ENCODE data around the gene HS6ST2.

The HS6ST2 gene

DNA sequence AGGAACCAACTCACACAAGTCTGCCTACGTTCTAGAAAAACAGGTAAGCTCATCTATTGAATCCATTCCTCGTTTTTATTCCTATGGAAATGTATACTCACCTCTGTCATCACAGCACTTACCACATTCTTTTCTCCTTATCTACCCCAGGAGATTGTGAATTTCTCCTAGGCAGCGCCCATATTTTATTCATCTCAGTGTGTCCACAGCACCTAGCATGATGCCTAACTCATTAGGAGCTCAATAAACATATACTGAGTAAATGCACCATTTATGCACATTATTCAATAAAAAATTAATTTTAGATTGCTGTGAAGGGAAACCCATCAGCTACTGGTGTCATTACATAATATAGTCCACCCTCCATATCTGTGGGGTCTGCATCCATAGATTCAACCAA lies 363.4 kb downstream of the HS6ST2 start:
- Histone ChIP-seq H3K9me3 (no peaks in the 10 kb centered on the region), H3K36me3 (no peaks in the 10 kb centered on the region)
- TF ChIP-seq, protein P1, sequence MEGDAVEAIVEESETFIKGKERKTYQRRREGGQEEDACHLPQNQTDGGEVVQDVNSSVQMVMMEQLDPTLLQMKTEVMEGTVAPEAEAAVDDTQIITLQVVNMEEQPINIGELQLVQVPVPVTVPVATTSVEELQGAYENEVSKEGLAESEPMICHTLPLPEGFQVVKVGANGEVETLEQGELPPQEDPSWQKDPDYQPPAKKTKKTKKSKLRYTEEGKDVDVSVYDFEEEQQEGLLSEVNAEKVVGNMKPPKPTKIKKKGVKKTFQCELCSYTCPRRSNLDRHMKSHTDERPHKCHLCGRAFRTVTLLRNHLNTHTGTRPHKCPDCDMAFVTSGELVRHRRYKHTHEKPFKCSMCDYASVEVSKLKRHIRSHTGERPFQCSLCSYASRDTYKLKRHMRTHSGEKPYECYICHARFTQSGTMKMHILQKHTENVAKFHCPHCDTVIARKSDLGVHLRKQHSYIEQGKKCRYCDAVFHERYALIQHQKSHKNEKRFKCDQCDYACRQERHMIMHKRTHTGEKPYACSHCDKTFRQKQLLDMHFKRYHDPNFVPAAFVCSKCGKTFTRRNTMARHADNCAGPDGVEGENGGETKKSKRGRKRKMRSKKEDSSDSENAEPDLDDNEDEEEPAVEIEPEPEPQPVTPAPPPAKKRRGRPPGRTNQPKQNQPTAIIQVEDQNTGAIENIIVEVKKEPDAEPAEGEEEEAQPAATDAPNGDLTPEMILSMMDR (IDR thresholded peaks at IDR 0.05), result no peak

DNA sequence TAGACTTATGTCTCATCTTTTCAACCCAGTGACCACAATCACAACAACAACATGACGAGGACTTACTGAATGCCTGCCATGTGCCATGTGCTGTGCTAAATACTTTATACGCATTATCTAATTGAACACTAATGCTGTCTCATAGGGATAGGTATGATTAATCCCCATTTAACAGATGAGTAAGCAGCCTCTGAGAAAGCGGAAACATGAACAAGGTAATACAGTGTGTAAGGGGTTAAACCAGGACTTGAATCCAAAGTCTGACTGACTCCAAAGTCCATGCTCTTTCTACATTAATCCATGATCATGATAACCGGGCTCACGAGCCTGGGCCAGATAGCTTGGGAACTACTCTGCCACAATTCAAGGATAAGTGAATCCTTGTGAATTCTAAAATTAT lies 364.3 kb downstream of the HS6ST2 start:
- Histone ChIP-seq H3K27me3 (no peaks in the 10 kb centered on the region), H3K36me3 (no peaks in the 10 kb centered on the region), H3K27ac (no peak overlapping the region), H3K4me1 (ENCODE audit: control insufficient read depth in 1 of 2, insufficient read depth in 1 of 2, low read depth in 1 of 2, low read length in 1 of 2) (no peaks in the 10 kb centered on the region), H3K9me3 (no peaks in the 10 kb centered on the region), H3K4me3 (ENCODE audit: low read depth in 1 of 2, low read length in 1 of 2) (no peak overlapping the region)
- TF ChIP-seq, protein P1 (IDR thresholded peaks at IDR 0.05), result no peak

More for the DNA sequence above, 363.4 kb downstream of the HS6ST2 start:
- no peak overlapping the region for H3K27ac ChIP-seq
- no peaks in the 10 kb centered on the region for H3K4me1 ChIP-seq (ENCODE audit: control insufficient read depth in 1 of 2, insufficient read depth in 1 of 2, low read depth in 1 of 2, low read length in 1 of 2)
- no peaks in the 10 kb centered on the region for H3K27me3 ChIP-seq
- no peak overlapping the region for H3K4me3 ChIP-seq (ENCODE audit: low read depth in 1 of 2, low read length in 1 of 2)

DNA sequence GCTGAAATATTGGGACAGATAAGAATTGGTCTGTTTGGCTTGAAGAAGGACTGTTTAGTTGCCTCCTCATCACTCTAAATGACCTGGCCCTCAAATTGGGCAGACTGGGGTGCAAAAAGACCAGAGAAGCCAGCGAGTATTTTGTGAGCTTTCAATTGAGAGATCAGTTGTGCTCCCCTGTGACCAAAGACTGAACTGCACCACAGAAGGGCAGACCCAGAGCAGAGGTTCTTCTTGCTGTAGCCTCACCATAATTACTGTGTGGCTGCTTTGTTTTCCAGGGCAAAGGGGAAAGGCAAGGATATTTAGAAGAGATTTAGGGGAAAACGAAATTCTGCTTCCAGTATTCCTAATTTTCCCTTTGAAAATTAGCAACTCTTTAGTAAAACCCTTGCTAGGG lies 365.5 kb downstream of the HS6ST2 start:
- no peak overlapping the region for H3K27ac ChIP-seq
- no peaks in the 10 kb centered on the region for H3K36me3 ChIP-seq
- TF ChIP-seq, protein P1 (IDR thresholded peaks at IDR 0.05), result no peak
- no peak overlapping the region for H3K4me3 ChIP-seq (ENCODE audit: low read depth in 1 of 2, low read length in 1 of 2)
- H3K9me3 ChIP-seq, result no peaks in the 10 kb centered on the region
- no peaks in the 10 kb centered on the region for H3K4me1 ChIP-seq (ENCODE audit: control insufficient read depth in 1 of 2, insufficient read depth in 1 of 2, low read depth in 1 of 2, low read length in 1 of 2)
- no peaks in the 10 kb centered on the region for H3K27me3 ChIP-seq

DNA sequence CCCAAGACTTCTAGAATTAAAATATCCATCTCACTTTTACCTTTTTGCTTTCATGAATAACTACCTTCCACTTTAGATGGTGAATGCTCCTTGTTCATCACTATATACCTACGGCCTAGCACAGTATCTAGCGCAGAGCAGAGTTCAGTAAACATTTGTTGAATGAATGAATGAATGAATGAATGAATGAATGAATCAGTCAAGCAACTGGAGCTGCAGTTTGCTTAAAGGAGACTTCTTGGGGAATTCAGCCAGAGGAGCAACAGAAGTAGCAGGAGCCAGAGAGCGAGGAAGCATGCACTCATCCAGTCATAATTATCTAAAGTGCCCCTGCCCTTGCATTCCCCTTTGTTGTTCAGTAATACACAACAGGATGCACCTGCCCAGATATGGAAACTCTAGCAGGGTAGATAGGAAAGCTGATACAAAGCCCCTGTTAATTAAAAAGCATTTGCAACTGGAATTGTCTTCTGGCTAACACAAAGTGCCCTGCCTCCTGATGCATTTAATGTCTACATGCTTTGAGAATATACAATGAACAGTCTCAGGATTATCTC lies 366.6 kb downstream of the HS6ST2 start:
- Histone ChIP-seq H3K4me1 (ENCODE audit: control insufficient read depth in 1 of 2, insufficient read depth in 1 of 2, low read depth in 1 of 2, low read length in 1 of 2) (no peaks in the 10 kb centered on the region), H3K4me3 (ENCODE audit: low read depth in 1 of 2, low read length in 1 of 2) (no peak overlapping the region), H3K27ac (no peak overlapping the region), H3K9me3 (no peaks in the 10 kb centered on the region), H3K27me3 (no peaks in the 10 kb centered on the region), H3K36me3 (no peaks in the 10 kb centered on the region)
- TF ChIP-seq, protein P1 (IDR thresholded peaks at IDR 0.05), result no peak

DNA sequence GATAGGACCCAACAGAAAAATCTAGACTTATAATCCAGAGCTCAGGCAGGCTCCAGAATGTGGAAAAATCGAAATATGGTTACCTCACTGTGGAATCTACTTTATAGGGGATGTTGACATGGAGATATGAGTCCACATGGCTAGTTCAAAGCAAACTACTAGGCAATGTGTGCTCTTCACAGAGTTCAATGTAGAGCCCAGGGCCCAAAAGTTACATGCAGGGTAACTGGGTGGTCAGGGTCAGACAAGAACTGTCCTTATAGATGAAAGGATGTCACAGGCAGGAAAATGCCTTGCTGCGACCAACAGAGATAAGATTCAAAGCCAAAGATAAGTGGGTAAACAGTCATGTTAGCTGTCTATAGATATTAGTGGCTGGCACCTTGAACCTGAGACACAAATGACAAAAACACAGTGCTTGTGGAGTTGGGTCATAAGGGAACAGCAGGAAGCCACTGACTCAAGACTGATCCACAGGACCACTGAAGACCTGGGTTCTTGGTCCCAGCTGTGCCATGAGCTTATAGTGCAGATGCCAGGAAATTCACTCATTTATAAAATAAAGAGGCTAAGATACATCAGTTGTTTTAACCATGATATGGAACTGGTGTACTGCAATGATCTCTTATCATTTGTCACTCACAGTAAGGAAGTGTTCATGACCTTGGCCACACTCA lies 367.9 kb downstream of the HS6ST2 start:
- TF ChIP-seq, protein P1 (IDR thresholded peaks at IDR 0.05), result no peak
- no peaks in the 10 kb centered on the region for H3K9me3 ChIP-seq
- H3K4me3 ChIP-seq (ENCODE audit: low read depth in 1 of 2, low read length in 1 of 2), result no peak overlapping the region
- H3K4me1 ChIP-seq (ENCODE audit: control insufficient read depth in 1 of 2, insufficient read depth in 1 of 2, low read depth in 1 of 2, low read length in 1 of 2), result no peaks in the 10 kb centered on the region
- no peaks in the 10 kb centered on the region for H3K36me3 ChIP-seq
- no peaks in the 10 kb centered on the region for H3K27me3 ChIP-seq
- H3K27ac ChIP-seq, result no peak overlapping the region
